HG02763 (cell line): ENCODE results near the gene MAD1L1.

Experiments
- ATAC-seq: cut with Tn5 transposase; IDR thresholded peaks from one replicate; pipeline ENCODE4 v1.9.1; 2021; ENCODE audit warnings: mild to moderate bottlenecking, moderate library complexity; ENCODE audit not compliant: unreplicated experiment

MAD1L1 gene

DNA sequence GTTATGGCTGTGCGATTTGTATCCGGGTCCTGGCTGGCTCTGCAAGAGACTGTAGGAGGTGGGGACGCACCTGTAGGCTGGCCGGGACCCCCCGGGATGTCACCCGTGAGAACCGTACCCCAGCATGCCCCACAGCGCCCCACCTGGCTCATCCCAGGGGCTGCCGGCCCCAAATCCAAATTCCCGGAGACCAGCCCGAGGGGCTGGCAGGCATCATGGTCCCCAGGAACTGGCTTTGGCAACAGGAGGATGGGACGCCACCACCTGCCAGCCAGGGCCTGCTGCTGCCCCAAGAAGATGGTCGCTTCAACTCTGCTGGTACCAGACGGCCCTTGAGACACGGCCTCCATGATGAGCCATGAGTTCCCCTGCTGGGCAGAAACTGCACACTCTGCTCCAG is 323.3 kb downstream of the MAD1L1 start:
- no peak for ATAC-seq

GRCh38 chr7:1908823-1909420 is 323.8 kb downstream of the MAD1L1 start:
- no peak for ATAC-seq

DNA sequence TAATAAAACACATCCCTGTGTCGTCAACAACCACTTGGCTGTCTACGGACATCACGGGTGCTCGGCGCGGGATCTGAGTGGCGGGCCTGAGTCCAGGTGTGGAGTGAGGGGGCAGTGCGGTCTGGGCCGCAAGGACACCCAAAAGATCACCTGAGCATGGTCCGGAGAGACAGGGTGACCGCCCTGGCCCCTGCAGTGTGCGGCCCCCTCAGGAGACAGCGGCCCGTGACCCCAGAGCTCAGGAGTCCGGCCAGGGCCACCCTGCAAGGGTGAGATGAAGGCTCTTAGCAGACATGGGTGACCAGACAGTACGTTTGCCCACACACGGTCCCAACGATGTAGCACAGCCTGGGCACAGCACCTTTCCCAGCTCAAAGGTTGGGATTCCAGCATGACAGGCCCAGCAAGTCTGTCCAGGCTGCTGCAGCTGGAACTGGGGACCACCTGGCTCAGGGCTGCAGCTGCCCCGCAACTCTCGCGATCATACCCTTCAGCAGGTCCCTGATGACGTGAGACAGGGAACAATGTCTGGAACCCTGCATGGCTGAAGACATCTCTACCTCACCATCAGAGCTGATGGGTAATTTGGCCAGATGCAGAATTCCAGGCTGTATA is 324.9 kb downstream of the MAD1L1 start:
- ATAC-seq: no peak

DNA sequence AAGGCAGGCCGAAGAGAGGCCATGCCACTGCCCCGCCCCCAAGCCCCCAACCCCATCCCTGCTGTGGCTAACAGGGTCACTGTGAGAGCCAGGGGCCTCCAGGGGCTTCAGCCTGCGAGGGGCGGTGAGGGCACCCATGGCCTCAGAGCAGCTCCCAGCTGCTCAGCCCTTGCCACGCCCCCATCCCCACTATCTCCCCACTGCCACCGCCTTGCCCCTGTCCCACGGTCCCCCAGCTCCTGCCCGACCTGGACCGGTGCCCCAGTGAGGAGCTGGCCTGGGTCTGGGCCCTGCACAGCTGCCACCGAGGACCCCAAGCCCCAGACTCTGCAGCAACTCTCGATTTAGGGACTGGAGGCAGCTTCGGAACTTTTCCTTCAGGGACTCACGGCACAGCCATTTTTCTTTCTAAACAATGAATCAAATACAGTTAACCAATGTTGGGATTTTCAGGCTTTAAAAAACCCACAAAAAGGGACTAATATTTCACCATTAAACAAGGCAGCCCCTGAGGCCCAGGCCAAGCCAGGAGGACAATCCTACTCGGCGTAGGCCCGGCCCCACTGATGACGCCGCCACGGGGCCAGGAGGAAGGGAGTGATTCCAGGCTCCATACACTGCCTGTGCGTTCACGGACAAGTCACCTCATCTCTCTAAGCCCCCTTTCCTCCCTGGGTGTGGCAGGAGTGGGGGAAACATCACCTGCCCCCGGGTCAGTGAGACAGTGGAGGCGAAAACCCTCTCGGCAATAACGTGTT is 325.6 kb downstream of the MAD1L1 start:
- no peak for ATAC-seq

- no peak for ATAC-seq
Observed at GRCh38 chr7:1906087-1906830, 326.5 kb downstream of the MAD1L1 start.

DNA sequence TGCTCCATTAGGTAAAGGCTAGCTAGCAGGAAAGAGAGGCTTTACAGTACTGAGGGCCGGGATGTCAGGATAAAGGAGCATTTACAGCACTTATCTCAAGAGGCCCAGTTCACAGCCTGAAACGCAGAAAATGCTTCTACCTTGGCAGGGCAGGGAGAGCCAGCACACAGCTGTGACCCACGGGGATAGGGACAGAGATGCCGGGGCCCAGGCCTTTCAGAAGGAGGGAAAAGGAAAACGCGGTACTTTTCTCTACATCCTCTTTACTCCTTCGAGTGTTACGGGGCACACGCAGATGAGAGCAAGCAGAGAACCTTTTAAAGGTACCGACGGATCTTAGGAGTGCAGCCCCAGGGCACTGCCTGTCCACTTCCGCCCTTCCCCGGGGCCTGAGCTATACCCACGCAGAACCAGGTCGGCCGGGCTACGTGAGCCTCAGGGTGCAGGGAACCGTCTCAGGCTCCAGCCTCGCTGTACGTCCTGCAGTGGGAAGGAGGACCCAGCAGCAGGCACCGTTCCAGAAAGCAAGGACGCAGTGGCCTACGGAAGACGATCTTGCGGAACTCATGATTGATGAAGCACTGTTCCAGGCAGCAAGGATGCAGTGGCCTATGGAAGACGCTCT is 330.4 kb downstream of the MAD1L1 start:
- ATAC-seq: no peak

DNA sequence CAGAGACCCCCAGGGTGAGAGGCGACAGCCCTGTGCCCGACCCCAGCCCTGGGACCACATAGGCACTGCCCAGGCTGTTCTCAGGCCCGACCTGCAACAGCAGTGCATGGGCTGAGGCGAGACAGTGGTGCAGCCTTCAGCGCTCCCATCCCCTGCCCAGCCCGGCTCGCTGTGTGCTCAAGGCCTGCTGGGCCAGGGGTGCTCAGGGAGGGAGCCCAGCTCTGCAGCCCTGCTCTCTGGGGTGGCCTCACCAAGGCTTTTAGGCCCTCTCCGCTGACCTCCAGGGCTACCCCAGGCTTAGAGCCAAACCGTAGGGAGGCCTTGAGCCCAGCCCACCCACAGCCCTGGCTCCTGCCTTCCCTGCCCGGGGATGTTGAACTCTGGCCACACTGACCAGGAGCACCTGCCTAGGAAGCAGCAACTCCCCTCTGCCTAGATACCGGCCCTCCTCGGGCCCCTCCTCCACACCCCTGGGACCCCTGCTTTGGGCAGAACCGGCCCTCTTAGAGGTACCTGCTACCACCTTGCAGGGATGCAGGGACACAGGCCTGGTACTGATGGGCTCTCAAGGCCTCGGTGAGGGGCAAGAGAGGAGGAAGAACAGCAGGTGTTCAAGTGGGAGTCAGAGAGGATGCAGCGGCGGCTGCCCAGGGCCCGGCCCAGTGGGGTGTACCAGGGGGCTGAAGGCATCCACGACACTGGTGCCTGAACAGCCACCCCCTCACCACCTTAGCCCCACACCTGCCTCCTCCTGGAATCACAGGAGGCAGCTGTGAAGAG is 331.1 kb downstream of the MAD1L1 start:
- no peak for ATAC-seq

GRCh38 chr7:1900847-1901246 is 331.9 kb downstream of the MAD1L1 start:
- no peak for ATAC-seq

- no peak for ATAC-seq
Observed at GRCh38 chr7:1899951-1900762, 332.6 kb downstream of the MAD1L1 start.

DNA sequence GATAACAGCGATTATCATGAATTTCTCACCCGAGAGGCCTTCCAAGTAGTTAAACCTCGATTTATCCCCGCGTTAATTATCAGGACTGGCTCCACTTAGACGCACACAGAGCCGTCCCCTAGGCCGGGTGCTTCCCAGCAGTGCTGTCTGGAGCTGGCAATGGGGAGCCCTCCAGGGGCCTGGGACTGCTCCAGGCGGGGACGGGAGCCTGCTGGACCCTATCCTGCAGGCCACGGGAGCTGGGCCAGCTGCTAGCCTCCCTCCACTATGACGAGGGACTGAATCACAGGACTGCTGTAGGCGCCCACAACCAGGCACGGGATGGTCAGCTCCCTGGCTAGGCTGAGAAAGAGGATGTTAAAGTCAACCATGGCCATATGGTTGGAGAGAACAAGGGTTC is 333.5 kb downstream of the MAD1L1 start:
- ATAC-seq: no peak

DNA sequence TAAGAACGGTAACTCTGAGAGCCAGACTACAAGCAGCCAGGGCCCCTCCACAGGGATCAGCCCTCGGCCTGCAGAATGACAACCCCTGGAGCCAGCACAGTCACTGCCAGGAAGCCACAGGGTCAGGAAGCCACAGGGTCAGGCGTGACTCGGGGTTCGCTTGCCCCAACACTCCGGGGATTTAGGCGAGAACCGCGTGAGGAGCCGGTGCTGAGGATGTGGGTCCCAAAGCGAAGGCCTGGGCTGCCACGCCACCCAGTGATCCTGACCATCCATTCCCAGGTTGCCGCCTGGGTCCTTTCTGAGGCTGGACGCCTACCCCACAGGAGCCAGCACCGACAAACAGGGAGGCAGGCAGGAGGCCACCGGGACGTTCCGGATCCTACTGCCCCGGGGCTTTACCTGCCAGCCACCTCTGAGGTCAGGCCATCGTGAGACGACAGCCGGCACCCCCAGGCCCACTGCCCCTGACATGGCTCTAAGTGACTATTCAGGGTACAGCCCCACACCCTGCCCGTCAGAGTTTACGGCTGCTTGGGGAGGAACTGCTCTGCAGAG is 334.0 kb downstream of the MAD1L1 start:
- no peak for ATAC-seq

- ATAC-seq: no peak
Observed at GRCh38 chr7:1897861-1898627, 334.7 kb downstream of the MAD1L1 start.

- ATAC-seq: no peak
Observed at GRCh38 chr7:1897076-1897860, 335.5 kb downstream of the MAD1L1 start.

DNA sequence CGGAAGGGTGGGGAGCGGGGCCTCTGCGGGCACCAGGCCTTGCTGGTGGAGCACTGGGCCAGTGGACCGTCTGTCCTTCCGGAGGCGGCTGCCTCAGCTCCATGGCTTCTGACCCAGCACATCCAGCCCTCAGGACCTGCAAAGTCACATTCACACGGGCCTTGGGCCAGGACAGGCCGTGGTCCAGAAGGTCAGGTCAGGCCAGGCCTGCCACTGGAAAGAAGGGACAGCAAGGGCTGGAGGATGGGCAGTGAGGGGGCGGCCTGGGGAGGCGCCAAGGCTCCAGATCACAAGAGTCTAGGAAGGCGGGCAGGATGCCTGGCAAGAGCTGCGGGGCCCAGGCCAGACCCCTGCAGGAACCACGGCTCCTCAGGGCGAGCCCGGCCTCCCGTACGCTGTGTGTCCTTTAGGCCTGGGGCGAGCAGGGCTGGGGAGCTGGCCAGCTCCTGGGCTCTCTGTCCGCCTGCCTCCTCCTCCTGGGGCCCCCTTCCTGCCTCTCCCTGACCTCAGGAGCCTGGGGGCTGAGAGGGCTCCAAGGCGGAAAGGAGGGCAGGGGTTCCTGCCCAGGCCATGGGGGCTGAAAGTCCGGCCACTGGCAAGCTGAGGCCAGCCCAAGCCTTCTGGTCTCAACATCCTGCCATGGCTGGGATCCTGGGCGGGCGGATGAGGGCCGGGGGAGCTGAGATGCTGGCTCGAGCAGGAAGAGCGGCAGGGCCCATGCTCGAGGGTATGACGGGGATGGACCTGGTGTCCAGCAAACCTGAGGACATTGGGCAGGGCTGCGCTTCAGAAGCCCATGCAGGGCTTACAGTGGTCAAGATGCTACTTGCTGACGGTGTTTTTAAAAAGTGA is 336.9 kb downstream of the MAD1L1 start:
- no peak for ATAC-seq

- ATAC-seq: no peak
Observed at GRCh38 chr7:1894906-1895663, 337.7 kb downstream of the MAD1L1 start.

- no peak for ATAC-seq
Observed at GRCh38 chr7:1894313-1894900, 338.3 kb downstream of the MAD1L1 start.
